Neuronal stem cell (in vitro differentiated cells): ENCODE measurements around the gene MIER3.

Source experiments
- DNase-seq: peaks from one replicate; pipeline ENCODE4 v3.0.0-alpha.2; 2013; ENCODE audit warnings: low spot score
- H2AFZ ChIP-seq: one replicate; pipeline ENCODE4 v1.6.1; 2013; ENCODE audit warnings: mild to moderate bottlenecking, low read length, inconsistent platforms
- H2AK5ac ChIP-seq: 2 replicates; pipeline ENCODE4 v1.6.1; 2013; ENCODE audit warnings: low read depth, mild to moderate bottlenecking, inconsistent platforms, low read length, moderate library complexity, mixed read lengths
- H2BK120ac ChIP-seq: 2 replicates; pipeline ENCODE4 v1.6.1; 2013; ENCODE audit warnings: low read depth, mild to moderate bottlenecking, inconsistent platforms, low read length, moderate library complexity, mixed read lengths
- H2BK12ac ChIP-seq: one replicate; pipeline ENCODE4 v1.6.1; 2013; ENCODE audit warnings: low read length, inconsistent platforms
- H2BK15ac ChIP-seq: 2 replicates; pipeline ENCODE4 v1.6.1; 2013; ENCODE audit warnings: mild to moderate bottlenecking, low read length, inconsistent platforms, mixed read lengths
- H2BK5ac ChIP-seq: one replicate; pipeline ENCODE4 v1.6.1; 2013; ENCODE audit warnings: inconsistent platforms, mild to moderate bottlenecking, low read length, moderate library complexity
- H3K14ac ChIP-seq: one replicate; pipeline ENCODE4 v1.6.1; 2013; ENCODE audit warnings: low read length, inconsistent platforms
- H3K18ac ChIP-seq: 2 replicates; pipeline ENCODE4 v1.6.1; 2013; ENCODE audit warnings: low read length, inconsistent platforms
- H3K23ac ChIP-seq: 2 replicates; pipeline ENCODE4 v1.6.1; 2013; ENCODE audit warnings: low read depth, mild to moderate bottlenecking, mixed read lengths, low read length, inconsistent platforms; ENCODE audit not compliant: poor library complexity
- H3K27ac ChIP-seq: replicated peaks from 3 replicates; pipeline ENCODE4 v1.5.1; 2013; ENCODE audit warnings: low read length, inconsistent platforms
- H3K27me3 ChIP-seq, 3 experiments: 2 replicates each; pipeline ENCODE4 v1.6.1; 2013; ENCODE audit warnings: low read length in 3 of 3, mild to moderate bottlenecking in 2 of 3, inconsistent platforms in 1 of 3, low read depth in 1 of 3, mixed read lengths in 1 of 3, moderate library complexity in 1 of 3; ENCODE audit not compliant: control insufficient read depth in 3 of 3, insufficient read depth in 3 of 3
- H3K36me3 ChIP-seq, 2 donors: replicated peaks in 1 of 2; 2 replicates each; pipeline ENCODE4 v1.6.1; 2013; ENCODE audit warnings: low read length in 2 of 2; ENCODE audit not compliant: control insufficient read depth in 2 of 2, insufficient read depth in 2 of 2
- H3K4ac ChIP-seq: 2 replicates; pipeline ENCODE4 v1.6.1; 2013; ENCODE audit warnings: inconsistent platforms, mild to moderate bottlenecking, low read length, moderate library complexity
- H3K4me1 ChIP-seq, 2 donors: 1 replicate in 1 of 2; 2 replicates in 1 of 2; pipeline ENCODE4 v1.6.1; 2013; ENCODE audit warnings: low read length in 2 of 2, low read depth in 1 of 2; ENCODE audit not compliant: control insufficient read depth in 2 of 2, insufficient read depth in 1 of 2
- H3K4me2 ChIP-seq: one replicate; pipeline ENCODE4 v1.6.1; 2013; ENCODE audit warnings: mild to moderate bottlenecking, low read length, inconsistent platforms; ENCODE audit not compliant: insufficient read depth, poor library complexity, severe bottlenecking
- H3K4me3 ChIP-seq, 2 donors: 2 replicates each; pipeline ENCODE4 v1.5.1; 2013; ENCODE audit warnings: low read length in 2 of 2, mild to moderate bottlenecking in 2 of 2, inconsistent platforms in 1 of 2, moderate library complexity in 1 of 2
- H3K79me1 ChIP-seq: one replicate; pipeline ENCODE4 v1.6.1; 2013; ENCODE audit warnings: low read depth, mild to moderate bottlenecking, inconsistent platforms, low read length, moderate library complexity
- H3K9ac ChIP-seq: one replicate; pipeline ENCODE4 v1.6.1; 2013; ENCODE audit warnings: mild to moderate bottlenecking, low read depth, low read length, inconsistent platforms; ENCODE audit not compliant: poor library complexity
- H3K9me3 ChIP-seq, 2 donors: replicated peaks in 1 of 2; 2 replicates each; pipeline versions ENCODE3 to v1.6.1; 2013; ENCODE audit warnings: low read length in 2 of 2, mild to moderate bottlenecking in 2 of 2, inconsistent platforms in 1 of 2, low read depth in 1 of 2, mixed read lengths in 1 of 2, moderate library complexity in 1 of 2; ENCODE audit not compliant: control insufficient read depth in 2 of 2, insufficient read depth in 1 of 2
- H4K8ac ChIP-seq: one replicate; pipeline ENCODE4 v1.6.1; 2013; ENCODE audit warnings: low read depth, mild to moderate bottlenecking, inconsistent platforms, low read length, moderate library complexity
- H4K91ac ChIP-seq: one replicate; pipeline ENCODE4 v1.6.1; 2013; ENCODE audit warnings: low read length, low read depth, mild to moderate bottlenecking, inconsistent platforms; ENCODE audit not compliant: poor library complexity
- WGBS, 2 donors: extraction: QIAGEN DNeasy Blood & Tissue Kit; methylation state at CpG; one replicate each; pipeline ENCODE4 v1.1.7; 2013; ENCODE audit warnings: missing lambda C conversion rate in 2 of 2, mixed read lengths in 1 of 2; ENCODE audit not compliant: insufficient read length in 2 of 2, insufficient replicate concordance in 1 of 2; ENCODE audit errors: extremely low coverage in 2 of 2; 5-methylcytosine and 5-hydroxymethylcytosine counted together

Gene MIER3

DNA sequence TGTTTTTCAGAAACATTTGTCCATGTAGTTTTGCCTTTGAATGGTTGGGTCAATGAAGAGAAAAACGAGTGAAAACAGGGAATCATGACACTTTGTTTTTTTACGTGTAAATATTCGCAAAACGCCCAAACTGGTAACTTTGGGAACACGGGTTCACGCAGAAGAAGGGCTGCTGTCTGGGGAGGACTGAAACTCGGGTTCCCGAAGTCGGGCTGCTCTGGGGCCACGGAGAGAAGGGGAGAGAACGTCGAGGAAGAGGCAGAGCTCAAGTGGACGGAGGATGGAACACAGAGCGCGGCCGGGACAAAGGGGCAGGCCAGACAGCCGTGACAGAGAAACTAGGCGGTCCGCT is 43.0 kb downstream of the MIER3 start:
- H3K9ac ChIP-seq: peak overlapping the region; percentile 95
- H3K4me3 ChIP-seq: peak overlapping the region; percentile 60 to 93
- no peak overlapping the region for H3K4ac ChIP-seq
- peaks cover 0 to 11% of the 10 kb centered on the region in 2 donors for H3K36me3 ChIP-seq
- H3K18ac ChIP-seq: peak overlapping the region; percentile 100
- peaks cover 3 to 4% of the 10 kb centered on the region in 2 donors for H3K9me3 ChIP-seq
- H3K79me1 ChIP-seq: no peaks in the 10 kb centered on the region
- peaks cover 5% of the 10 kb centered on the region in 2 donors for H3K4me1 ChIP-seq
- WGBS, 2 donors: no CpG with 5 or more reads among the region's 19 CpGs
- H4K8ac ChIP-seq: no peak overlapping the region
- peak overlapping the region; percentile 59 for H3K4me2 ChIP-seq
- peak overlapping the region; percentile 93 for H2BK5ac ChIP-seq
- H2AFZ ChIP-seq: peak overlapping the region; percentile 93
- no peak overlapping the region for H2BK120ac ChIP-seq
- peak overlapping the region; percentile 86 for H2AK5ac ChIP-seq
- peak overlapping the region; percentile 95 for H2BK15ac ChIP-seq
- H3K27me3 ChIP-seq: no peaks in the 10 kb centered on the region
- H3K27ac ChIP-seq: peak overlapping the region; percentile 98
- peak; percentile 14 for DNase-seq
- peak overlapping the region; percentile 75 for H3K14ac ChIP-seq
- H3K23ac ChIP-seq: peak overlapping the region; percentile 100
- no peak overlapping the region for H2BK12ac ChIP-seq
- H4K91ac ChIP-seq: no peak overlapping the region

DNA sequence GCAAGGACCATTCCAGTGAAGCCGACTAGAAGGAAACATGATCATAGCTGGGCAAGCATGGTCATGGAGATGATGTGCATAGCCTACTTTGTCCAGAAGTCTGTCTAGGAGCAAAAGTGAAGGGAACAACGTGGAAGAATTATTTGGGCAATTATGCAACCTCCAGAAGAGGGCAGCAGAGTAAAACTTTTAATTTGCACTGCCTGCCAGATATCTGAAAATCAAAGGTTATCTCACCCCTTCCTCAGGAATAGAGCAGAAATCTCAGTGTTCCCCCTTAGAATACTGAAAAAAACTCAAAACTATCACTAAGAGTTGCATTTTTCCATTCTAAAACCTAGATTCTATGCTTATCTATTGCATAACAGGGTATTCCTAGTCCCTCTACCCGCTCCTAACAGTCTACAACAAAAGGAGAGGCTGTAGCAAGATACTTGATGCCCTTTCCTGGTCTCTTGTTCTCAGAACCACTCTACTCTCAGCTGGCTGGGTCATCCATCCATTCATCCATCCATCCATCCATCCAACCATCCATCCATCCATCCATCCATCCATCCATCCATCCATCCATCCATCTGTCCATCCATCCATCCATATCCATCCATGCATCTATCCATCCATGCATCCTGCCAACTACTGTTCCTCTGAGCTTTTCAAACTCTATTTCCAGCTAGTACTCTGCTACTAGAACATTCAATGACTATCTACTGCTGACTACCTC is 50.9 kb downstream of the MIER3 start:
- H3K36me3 ChIP-seq: peaks cover 0 to 2% of the 10 kb centered on the region in 2 donors

DNA sequence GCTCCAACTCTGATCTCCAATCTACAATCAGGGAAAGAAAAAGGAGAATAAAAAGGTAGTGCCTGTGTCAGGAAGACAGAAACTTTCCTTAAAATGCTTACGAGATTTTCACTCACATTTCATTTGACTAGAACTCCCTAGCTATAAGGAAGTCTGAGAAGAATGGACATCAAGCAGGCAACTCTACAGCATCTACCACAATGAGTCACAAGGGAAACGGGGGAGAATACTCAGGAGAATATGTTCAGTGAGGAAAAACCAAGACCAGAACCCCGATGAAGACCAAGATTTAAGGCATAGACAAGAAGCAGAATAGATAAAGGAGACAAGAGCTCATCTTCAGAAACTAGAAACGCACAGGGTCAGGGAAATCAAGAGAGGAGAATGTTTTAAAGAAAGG is 51.5 kb downstream of the MIER3 start:
- no CpG with 5 or more reads among the region's 4 CpGs for WGBS, 2 donors
- no peak overlapping the region for H4K91ac ChIP-seq
- H2BK120ac ChIP-seq: no peak overlapping the region
- H3K79me1 ChIP-seq: no peaks in the 10 kb centered on the region
- no peak overlapping the region for H3K23ac ChIP-seq
- H2BK15ac ChIP-seq: no peak overlapping the region
- no peak overlapping the region for H2BK5ac ChIP-seq
- H3K27me3 ChIP-seq: no peaks in the 10 kb centered on the region
- H3K9ac ChIP-seq: no peak overlapping the region
- H3K4me3 ChIP-seq: no peak overlapping the region
- no peak overlapping the region for H3K18ac ChIP-seq
- H3K4ac ChIP-seq: no peak overlapping the region
- no peak overlapping the region for H3K14ac ChIP-seq
- no peak overlapping the region for H2AK5ac ChIP-seq
- H2BK12ac ChIP-seq: no peak overlapping the region
- no peak overlapping the region for H3K27ac ChIP-seq
- no peaks in the 10 kb centered on the region for H3K4me1 ChIP-seq
- no peak overlapping the region for H4K8ac ChIP-seq
- no peak overlapping the region for H2AFZ ChIP-seq
- H3K4me2 ChIP-seq: no peak overlapping the region
- peaks cover 3 to 4% of the 10 kb centered on the region in 2 donors for H3K9me3 ChIP-seq
- H3K36me3 ChIP-seq: peaks cover 0 to 6% of the 10 kb centered on the region in 2 donors
- DNase-seq: no peak

More for the DNA sequence above, 50.9 kb downstream of the MIER3 start:
- H2BK15ac ChIP-seq: no peak overlapping the region
- no CpG with 5 or more reads among the region's 3 CpGs for WGBS, 2 donors
- H2AK5ac ChIP-seq: no peak overlapping the region
- no peaks in the 10 kb centered on the region for H3K79me1 ChIP-seq
- no peak overlapping the region for H3K4me2 ChIP-seq
- H4K8ac ChIP-seq: no peak overlapping the region
- H3K4me1 ChIP-seq: no peaks in the 10 kb centered on the region
- H4K91ac ChIP-seq: no peak overlapping the region
- H2BK5ac ChIP-seq: no peak overlapping the region
- H2BK12ac ChIP-seq: no peak overlapping the region
- no peak overlapping the region for H2BK120ac ChIP-seq
- H3K14ac ChIP-seq: no peak overlapping the region
- H3K27ac ChIP-seq: no peak overlapping the region
- H3K9ac ChIP-seq: no peak overlapping the region
- no peaks in the 10 kb centered on the region for H3K27me3 ChIP-seq
- no peak overlapping the region for H3K23ac ChIP-seq
- no peak overlapping the region for H3K18ac ChIP-seq
- no peak overlapping the region for H2AFZ ChIP-seq
- DNase-seq: peak; percentile 47
- H3K9me3 ChIP-seq: peaks cover 3 to 4% of the 10 kb centered on the region in 2 donors
- no peak overlapping the region for H3K4me3 ChIP-seq
- no peak overlapping the region for H3K4ac ChIP-seq

DNA sequence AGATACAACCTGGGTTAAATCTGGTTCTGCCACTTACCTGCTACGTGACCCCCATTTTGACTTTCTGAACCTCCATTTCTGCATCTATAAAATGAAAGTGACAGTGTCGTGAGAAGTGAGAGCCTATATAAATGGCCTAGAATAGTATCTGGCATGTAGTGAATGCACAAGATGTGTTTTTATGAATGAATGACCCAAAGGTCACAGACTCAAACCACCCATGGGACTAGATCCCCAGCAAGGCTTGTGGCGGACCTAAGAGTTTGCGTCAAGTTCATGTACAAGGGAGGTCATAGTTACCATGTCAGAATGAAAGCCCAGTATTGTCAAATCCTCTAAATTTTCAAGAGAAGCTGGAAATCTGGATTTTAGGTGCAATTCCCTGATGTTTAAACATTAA is 53.7 kb downstream of the MIER3 start:
- Histone ChIP-seq H3K4me1 (no peaks in the 10 kb centered on the region), H2BK120ac (no peak overlapping the region), H3K14ac (no peak overlapping the region), H3K18ac (no peak overlapping the region), H2BK15ac (no peak overlapping the region), H2BK12ac (no peak overlapping the region), H4K91ac (no peak overlapping the region), H3K9ac (no peak overlapping the region), H4K8ac (no peak overlapping the region), H3K9me3 (no peaks in the 10 kb centered on the region), H3K79me1 (no peaks in the 10 kb centered on the region), H2AFZ (no peak overlapping the region), H3K23ac (no peak overlapping the region), H3K27ac (no peak overlapping the region), H2BK5ac (no peak overlapping the region), H2AK5ac (no peak overlapping the region), H3K4ac (no peak overlapping the region), H3K4me2 (no peak overlapping the region), H3K36me3 (peaks cover 0 to 26% of the 10 kb centered on the region in 2 donors), H3K27me3 (no peaks in the 10 kb centered on the region), H3K4me3 (no peak overlapping the region)
- DNase-seq: no peak
- no CpG with 5 or more reads among the region's 4 CpGs for WGBS, 2 donors
